Endothelial cell of umbilical vein (primary cell): ENCODE measurements around the gene AMH. TPM values are rescaled to one million over a fixed set of nuclear protein-coding genes. Genes with fewer than 3 reads are reported as not detected.
A peak's percentile ranks its signal among the peaks of the same experiment; 100 is the strongest.

Experiments
- BruUV-seq: library from RNA; stranded (reverse); fragments of 400-500 nt; replicated peaks from 2 replicates; lab custom pipeline; 2021; lab: Mats Ljungman, UMichigan
- CTCF ChIA-PET: fragments of 300-600, 350-600 bp; sonication (Branson Sonifier 250); formaldehyde crosslinking; loops from one replicate; lab custom pipeline; 2021; ENCODE audit warnings: antibody characterized with exemption, inconsistent platforms; lab: Charles Lee
- POLR2A ChIA-PET: fragments of 300-600, 350-600 bp; sonication (Branson Sonifier 250); formaldehyde crosslinking; loops from one replicate; lab custom pipeline; 2021; ENCODE audit warnings: antibody characterized with exemption, inconsistent platforms; lab: Charles Lee
- DNase-seq: peaks from one replicate; pipeline ENCODE4 v3.0.0-alpha.2; 2011; ENCODE audit warnings: low read depth, low spot score
- FAIRE-seq: peaks from 2 replicates; lab custom pipeline; 2011; peaks lifted over from hg19 to GRCh38; lab: Jason Lieb, UNC
- H2AFZ ChIP-seq: 2 replicates; pipeline ENCODE4 v1.6.0; 2012; ENCODE audit warnings: low read depth, low read length, control low read depth, inconsistent platforms
- H3K27ac ChIP-seq: 2 replicates; pipeline ENCODE4 v1.5.1; 2011; ENCODE audit warnings: low read depth, mild to moderate bottlenecking, control low read depth, low read length, moderate library complexity; ENCODE audit not compliant: insufficient read depth
- H3K27me3 ChIP-seq, 2 experiments: 2 replicates each; pipeline versions ENCODE4 v1.6.0 to v1.6.1; 2011; ENCODE audit warnings: low read length in 2 of 2, mixed read lengths in 1 of 2; ENCODE audit not compliant: control insufficient read depth in 2 of 2, insufficient read depth in 2 of 2
- H3K36me3 ChIP-seq, 2 experiments: 2 replicates in 1 of 2; 3 replicates in 1 of 2; pipeline ENCODE4 v1.5.1; 2011; ENCODE audit warnings: low read length in 2 of 2, mild to moderate bottlenecking in 1 of 2, moderate library complexity in 1 of 2; ENCODE audit not compliant: control insufficient read depth in 2 of 2, insufficient read depth in 2 of 2; ENCODE audit errors: extremely low read depth in 1 of 2
- H3K4me1 ChIP-seq: 3 replicates; pipeline ENCODE4 v1.5.1; 2011; ENCODE audit warnings: mild to moderate bottlenecking, low read length; ENCODE audit not compliant: control insufficient read depth, insufficient read depth; ENCODE audit errors: extremely low read depth
- H3K4me2 ChIP-seq: 2 replicates; pipeline ENCODE4 v1.6.1; 2011; ENCODE audit warnings: low read length, control low read depth, mixed read lengths; ENCODE audit not compliant: insufficient read depth
- H3K4me3 ChIP-seq, 3 experiments: fragments of 200-600 bp in 1 of 3; sonication (generic), shearing (Covaris generic) in 1 of 3; replicated peaks in 1 of 3; 2 replicates each; pipeline ENCODE4 v1.5.1; 2011 to 2016; ENCODE audit warnings: control low read depth in 3 of 3, low read length in 3 of 3, mild to moderate bottlenecking in 2 of 3, inconsistent platforms in 1 of 3, low read depth in 1 of 3, moderate library complexity in 1 of 3; ENCODE audit not compliant: insufficient read depth in 1 of 3
- H3K79me2 ChIP-seq: 2 replicates; pipeline ENCODE4 v1.6.0; 2012; ENCODE audit warnings: low read length, inconsistent platforms; ENCODE audit not compliant: control insufficient read depth, insufficient read depth
- H3K9ac ChIP-seq: replicated peaks from 2 replicates; pipeline ENCODE3; 2011; ENCODE audit warnings: low read length, control low read depth; ENCODE audit not compliant: insufficient read depth; ENCODE audit errors: extremely low read depth
- H3K9me1 ChIP-seq: replicated peaks from 3 replicates; pipeline ENCODE4 v1.6.0; 2011; ENCODE audit warnings: mild to moderate bottlenecking, low read length; ENCODE audit not compliant: control insufficient read depth, insufficient read depth; ENCODE audit errors: extremely low read depth
- H3K9me3 ChIP-seq: replicated peaks from 2 replicates; pipeline ENCODE4 v1.5.1; 2012; ENCODE audit warnings: low read length, inconsistent platforms; ENCODE audit not compliant: control insufficient read depth, insufficient read depth
- H4K20me1 ChIP-seq: replicated peaks from 2 replicates; pipeline ENCODE3; 2011; ENCODE audit warnings: mild to moderate bottlenecking, low read length; ENCODE audit not compliant: control insufficient read depth, insufficient read depth; ENCODE audit errors: extremely low read depth
- EZH2 ChIP-seq: IDR thresholded peaks from 2 replicates; pipeline ENCODE4 v1.6.1; 2012; ENCODE audit warnings: borderline replicate concordance, low read depth, mild to moderate bottlenecking, moderate library complexity, low read length, inconsistent platforms; ENCODE audit not compliant: severe bottlenecking
- FOS ChIP-seq: IDR thresholded peaks from 2 replicates; pipeline ENCODE4 v1.6.1; 2011; ENCODE audit warnings: mild to moderate bottlenecking, low read length, moderate library complexity, borderline replicate concordance; ENCODE audit not compliant: insufficient read depth
- GATA2 ChIP-seq: IDR thresholded peaks from 2 replicates; pipeline ENCODE4 v1.7.0; 2011; ENCODE audit warnings: low read depth, mild to moderate bottlenecking, moderate library complexity, mixed read lengths, low read length; ENCODE audit not compliant: insufficient read length, insufficient read depth
- JUN ChIP-seq: IDR thresholded peaks from 2 replicates; pipeline ENCODE4 v1.6.1; 2011; ENCODE audit warnings: borderline replicate concordance, low read depth; ENCODE audit not compliant: insufficient read length, insufficient read depth
- MAX ChIP-seq: IDR thresholded peaks from 2 replicates; pipeline ENCODE4 v1.6.1; 2011; ENCODE audit not compliant: insufficient read depth, insufficient read length
- POLR2A ChIP-seq: IDR thresholded peaks from 2 replicates; pipeline ENCODE4 v1.6.1; 2012; ENCODE audit warnings: low read depth, mild to moderate bottlenecking, control low read depth, low read length
- POLR2AphosphoS5 ChIP-seq: IDR thresholded peaks from 2 replicates; pipeline ENCODE4 v1.6.1; 2012; ENCODE audit warnings: low read depth, mild to moderate bottlenecking, control low read depth, low read length, moderate library complexity; ENCODE audit not compliant: insufficient read depth
- dilution Hi-C: fragments of 300-500 bp; cut with MboI; formaldehyde crosslinking; loops from one replicate; pipeline ENCODE4 v1.15.0; 2019; ENCODE audit warnings: low sequenced_read_pairs; ENCODE audit not compliant: extremely low pct_ligation_motif_present
- intact Hi-C: fragments of 100-400 bp; cut with micrococcal nuclease; formaldehyde crosslinking; loops from one replicate; pipeline ENCODE4 v1.10.0; 2022
- polyA plus RNA-seq, 4 experiments: library from polyadenylated mRNA; depleted of rRNA in 3 of 4; stranded (reverse) in 3 of 4; unstranded in 1 of 4; fragments of >200 nt; gene quantifications; 2 replicates each; pipeline versions ENCODE4 v1.2.1 to v1.2.3, GENCODE V29; 2011 to 2012; ENCODE audit warnings: missing spikeins in 1 of 4
- total RNA-seq: library from RNA; stranded (reverse); gene quantifications from 2 replicates; pipeline ENCODE4 v1.2.3, GENCODE V29; 2021

The AMH gene
- total and polyA plus RNA-seq, 2 donors (not counting 3 experiments of a cell fraction or from before 2014, with no cell fraction given), result 3.3 to 9.6 TPM

- H3K4me1 ChIP-seq, result peaks cover 16% of the 10 kb centered on the region
- H3K4me2 ChIP-seq, result no peak overlapping the region
- no peak overlapping the region for H3K9ac ChIP-seq
- H3K27me3 ChIP-seq, result peaks cover 22 to 40% of the 10 kb centered on the region in 2 experiments
- H2AFZ ChIP-seq, result no peak overlapping the region
- intact Hi-C loops (no loop called here), dilution Hi-C loops (no loop called here)
- POLR2A ChIA-PET, result no interaction called here
- H3K79me2 ChIP-seq, result no peaks in the 10 kb centered on the region
- no peak for FAIRE-seq
- no peaks in the 10 kb centered on the region for H3K9me3 ChIP-seq
- H3K27ac ChIP-seq, result no peak overlapping the region
- no peaks in the 10 kb centered on the region for H3K9me1 ChIP-seq
- no TSS peak for BruUV-seq
- no peak for DNase-seq
- H4K20me1 ChIP-seq, result no peaks in the 10 kb centered on the region
- peaks cover 10 to 30% of the 10 kb centered on the region in 2 experiments for H3K36me3 ChIP-seq
- H3K4me3 ChIP-seq, result no peak overlapping the region
- peak; percentile 18 for TF ChIP-seq POLR2AphosphoS5
- no peak for TF ChIP-seq FOS
- TF ChIP-seq POLR2A, result peak; percentile 3
- no peak for TF ChIP-seq JUN
- no peak for TF ChIP-seq EZH2
- CTCF ChIA-PET, result interaction anchor here (1.5 to 2.1 kb wide), 4 partner anchors 11 to 94 kb away, joined by 5 to 7 read pairs (median 6); partner anchors contain the start of gene PLEKHJ1
These were observed 1.0 kb downstream of the AMH start for GRCh38 chr19:2249880-2250765.

GRCh38 chr19:2250766-2251105 is 1.6 kb downstream of the AMH start:
- dilution Hi-C loops, result no loop called here

More at GRCh38 chr19:2250766-2251105, 1.6 kb downstream of the AMH start:
- FAIRE-seq (no peak), DNase-seq (no peak)
- Histone ChIP-seq H4K20me1 (no peaks in the 10 kb centered on the region), H3K4me1 (peaks cover 16% of the 10 kb centered on the region), H3K27me3 (peaks cover 22 to 40% of the 10 kb centered on the region in 2 experiments), H3K9me1 (no peaks in the 10 kb centered on the region), H3K9me3 (no peaks in the 10 kb centered on the region), H2AFZ (no peak overlapping the region), H3K4me3 (no peak overlapping the region), H3K4me2 (no peak overlapping the region), H3K9ac (no peak overlapping the region), H3K36me3 (peaks cover 10 to 23% of the 10 kb centered on the region in 2 experiments), H3K27ac (no peak overlapping the region), H3K79me2 (no peaks in the 10 kb centered on the region)
- BruUV-seq, result no TSS peak
- TF ChIP-seq POLR2AphosphoS5 (no peak), MAX (no peak), GATA2 (no peak)
- POLR2A ChIA-PET, result no interaction called here
- CTCF ChIA-PET, result interaction anchor here (1.1 to 2.8 kb wide), 5 partner anchors 10 to 95 kb away, joined by 4 to 15 read pairs (median 7); no protein-coding TSS in a partner anchor
- intact Hi-C loops, result no loop called here
